NB4 (cell line): ENCODE results near the gene PPFIA2.

Experiments used
- CTCF ChIP-seq: IDR thresholded peaks from one replicate; pipeline ENCODE4 v1.5.1; 2012; ENCODE audit warnings: low read depth, low read length
- POLR2A ChIP-seq: IDR thresholded peaks from 2 replicates; pipeline ENCODE4 v1.6.1; 2011; ENCODE audit warnings: mild to moderate bottlenecking; ENCODE audit not compliant: insufficient read length; ENCODE audit errors: extremely low read depth

GRCh38 chr12:81332054-81332453, 427.1 kb downstream of the PPFIA2 start:
- TF ChIP-seq POLR2A (no peak), CTCF (no peak)
